ENCODE measurements around the gene HSDL1. TPM values are rescaled to one million over a fixed set of nuclear protein-coding genes. Genes with fewer than 3 reads are reported as not detected.
A peak's percentile ranks its signal among the peaks of the same experiment; 100 is the strongest.

HSDL1 gene
- total RNA-seq, 1 experiment from 2014 or later, result 34.2 TPM

- DNase-seq, result no peak
- no peak overlapping the region for H3K4me3 Mint-ChIP-seq
- no CpG with 5 or more reads among the region's 15 CpGs for WGBS (ENCODE audit: extremely low coverage, insufficient read length, low lambda C conversion rate)
Measured at GRCh38 chr16:84088695-84089395, 56.1 kb downstream of the HSDL1 start.

More at GRCh38 chr16:84088695-84089395, 56.1 kb downstream of the HSDL1 start:
- Histone ChIP-seq H2BK15ac (ENCODE audit: low read depth, low read length) (no peak overlapping the region), H2BK12ac (ENCODE audit: insufficient read length, low read depth, low read length) (no peak overlapping the region), H3K14ac (ENCODE audit: insufficient read depth, low read length) (no peak overlapping the region; the same call in 1 of the 2 replicates), H4K5ac (ENCODE audit: insufficient read length, low read depth, low read length) (no peak overlapping the region), H2AFZ (ENCODE audit: low read length) (no peak overlapping the region), H2AK5ac (ENCODE audit: insufficient read length, low read length) (no peak overlapping the region), H3K27ac (ENCODE audit: insufficient read length, low read depth, low read length) (no peak overlapping the region), H3K23me2 (ENCODE audit: insufficient read length, low read depth, low read length, poor library complexity, severe bottlenecking) (no peaks in the 10 kb centered on the region), H4K20me1 (ENCODE audit: control insufficient read depth, insufficient read depth, insufficient read length) (peaks cover 2% of the 10 kb centered on the region), H3K4ac (ENCODE audit: low read depth, low read length) (no peak overlapping the region), H3K79me1 (ENCODE audit: insufficient read depth, low read depth, low read length, poor library complexity, severe bottlenecking) (no peaks in the 10 kb centered on the region), H2BK120ac (ENCODE audit: low read depth, low read length, poor library complexity, severe bottlenecking) (no peak overlapping the region), H3K56ac (ENCODE audit: insufficient read length, low read depth, low read length) (no peak overlapping the region), H2BK20ac (ENCODE audit: low read depth, low read length, poor library complexity, severe bottlenecking) (no peak overlapping the region), H3K9ac (ENCODE audit: extremely low read depth, insufficient read length, low read length) (no peak overlapping the region), H3K9me3 (ENCODE audit: control insufficient read depth, low read depth, low read length) (no peaks in the 10 kb centered on the region), H3T11ph (ENCODE audit: low read length) (no peak overlapping the region), H3K23ac (ENCODE audit: insufficient read length, low read depth, low read length) (no peak overlapping the region), H3K4me2 (ENCODE audit: insufficient read depth, insufficient read length, low read length) (no peak overlapping the region), H2BK5ac (ENCODE audit: insufficient read length, low read length) (no peak overlapping the region), H4K91ac (ENCODE audit: insufficient read length, low read depth, low read length) (no peak overlapping the region), H3K27me3 (ENCODE audit: insufficient read depth, low read length) (no peaks in the 10 kb centered on the region), H4K8ac (replicated peaks; ENCODE audit: insufficient read length, low read depth, low read length) (no peak overlapping the region), H3K4me1 (ENCODE audit: insufficient read depth, low read length) (no peaks in the 10 kb centered on the region), H3K18ac (ENCODE audit: insufficient read length, low read depth, low read length) (no peak overlapping the region), H3K79me2 (ENCODE audit: insufficient read depth, low read length) (no peaks in the 10 kb centered on the region)
- Mint-ChIP-seq H3K27ac (peak overlapping the region in 1 of 3 experiments; percentile 10; a peak in 1 of 7 replicates), H3K27me3 (ENCODE audit: low read depth) (no peaks in the 10 kb centered on the region), H3K9me3 (no peaks in the 10 kb centered on the region), H3K4me1 (no peaks in the 10 kb centered on the region), H3K36me3 (ENCODE audit: insufficient read depth in 1 of 3, low read depth in 3 of 3) (peaks cover 7 to 81% (median 64%) of the 10 kb centered on the region in 3 experiments; a peak in 6 of 7 replicates)
- TF ChIP-seq CTCF (conservative IDR thresholded peaks at IDR 0.05), result no peak

All from H9 (cell line).